GM18505 (cell line): ENCODE results near the gene TRPM2.

Experiments used
- ATAC-seq: cut with Tn5 transposase; IDR thresholded peaks from one replicate; pipeline ENCODE4 v1.9.1; 2021; ENCODE audit not compliant: unreplicated experiment
- POLR2A ChIP-seq: IDR thresholded peaks from 4 replicates; pipeline ENCODE4 v1.6.1; 2011; ENCODE audit warnings: borderline replicate concordance; ENCODE audit not compliant: insufficient read depth, insufficient read length; ENCODE audit errors: extremely low read depth

The TRPM2 gene

GRCh38 chr21:44316277-44316900 is 37.0 kb upstream of the TRPM2 start:
- no peak for TF ChIP-seq POLR2A
- no peak for ATAC-seq

DNA sequence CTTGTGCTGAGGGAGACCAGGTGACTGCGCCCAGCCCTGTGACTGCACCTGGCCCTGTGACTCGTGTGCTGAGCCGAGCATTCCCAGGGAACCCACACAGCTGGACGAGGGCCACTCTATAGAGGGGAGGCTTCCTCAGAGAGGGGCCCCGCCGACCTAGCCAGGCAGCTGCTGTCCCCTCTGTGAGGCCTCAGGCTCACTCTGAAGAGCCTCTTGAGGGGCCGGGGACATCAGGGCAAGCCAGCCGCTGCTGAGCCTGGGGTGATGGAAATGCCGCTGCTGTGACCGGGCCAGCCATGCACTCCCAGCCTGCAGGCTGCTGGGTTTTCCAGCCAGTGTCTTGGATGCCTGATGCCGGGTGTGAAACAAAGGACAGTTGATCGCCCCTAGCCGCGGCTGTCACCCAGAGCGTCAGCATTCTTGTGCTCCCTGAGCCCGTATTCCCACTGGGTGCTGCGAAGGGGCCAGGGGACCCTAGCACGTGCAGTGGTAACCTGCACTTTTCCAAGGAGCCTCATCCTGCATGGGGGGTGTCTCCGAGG is 36.1 kb upstream of the TRPM2 start:
- ATAC-seq: no peak
- no peak for TF ChIP-seq POLR2A

- TF ChIP-seq POLR2A: no peak
Measured at GRCh38 chr21:44317871-44318270, 35.5 kb upstream of the TRPM2 start.

GRCh38 chr21:44318489-44319285 is 34.7 kb upstream of the TRPM2 start:
- no peak for TF ChIP-seq POLR2A
- ATAC-seq: no peak

More at GRCh38 chr21:44317871-44318270, 35.5 kb upstream of the TRPM2 start:
- no peak for ATAC-seq

DNA sequence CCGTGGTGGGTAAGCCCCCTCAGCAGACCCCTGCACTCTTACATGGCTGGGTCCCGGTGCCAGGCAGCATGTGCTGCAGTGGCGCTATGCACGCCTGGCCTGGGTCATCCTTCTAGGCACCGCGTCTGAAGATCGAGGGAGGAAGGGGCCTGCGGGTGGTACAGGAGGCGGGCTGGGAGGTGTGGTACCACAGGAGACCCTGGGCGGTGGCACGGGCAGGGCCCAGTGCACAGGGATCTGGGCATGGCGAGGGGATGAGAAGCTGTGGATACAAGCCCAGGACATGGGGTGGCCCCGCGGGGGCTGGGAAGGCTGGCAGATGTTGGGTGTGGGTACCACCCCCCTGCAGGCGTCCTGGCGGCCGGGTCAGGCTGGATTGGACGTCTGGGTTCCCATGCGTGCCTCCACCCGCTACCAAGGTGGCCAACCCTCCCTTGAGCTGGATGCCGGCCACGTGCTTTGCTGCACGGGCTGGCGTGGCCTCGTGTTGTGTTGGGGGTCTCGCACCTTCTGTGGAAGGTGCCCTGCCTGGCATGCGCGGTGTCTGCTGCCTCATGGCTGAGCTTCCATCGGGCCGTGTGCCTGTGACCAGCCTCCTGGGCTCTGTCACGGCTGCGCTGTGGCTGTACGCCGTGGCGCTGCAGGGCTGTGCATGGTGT is 33.9 kb upstream of the TRPM2 start:
- no peak for ATAC-seq
- no peak for TF ChIP-seq POLR2A

GRCh38 chr21:44320847-44321246 is 32.6 kb upstream of the TRPM2 start:
- TF ChIP-seq POLR2A: no peak
- ATAC-seq: no peak

- no peak for TF ChIP-seq POLR2A
- ATAC-seq: no peak
Measured at GRCh38 chr21:44321846-44322450, 31.5 kb upstream of the TRPM2 start.

DNA sequence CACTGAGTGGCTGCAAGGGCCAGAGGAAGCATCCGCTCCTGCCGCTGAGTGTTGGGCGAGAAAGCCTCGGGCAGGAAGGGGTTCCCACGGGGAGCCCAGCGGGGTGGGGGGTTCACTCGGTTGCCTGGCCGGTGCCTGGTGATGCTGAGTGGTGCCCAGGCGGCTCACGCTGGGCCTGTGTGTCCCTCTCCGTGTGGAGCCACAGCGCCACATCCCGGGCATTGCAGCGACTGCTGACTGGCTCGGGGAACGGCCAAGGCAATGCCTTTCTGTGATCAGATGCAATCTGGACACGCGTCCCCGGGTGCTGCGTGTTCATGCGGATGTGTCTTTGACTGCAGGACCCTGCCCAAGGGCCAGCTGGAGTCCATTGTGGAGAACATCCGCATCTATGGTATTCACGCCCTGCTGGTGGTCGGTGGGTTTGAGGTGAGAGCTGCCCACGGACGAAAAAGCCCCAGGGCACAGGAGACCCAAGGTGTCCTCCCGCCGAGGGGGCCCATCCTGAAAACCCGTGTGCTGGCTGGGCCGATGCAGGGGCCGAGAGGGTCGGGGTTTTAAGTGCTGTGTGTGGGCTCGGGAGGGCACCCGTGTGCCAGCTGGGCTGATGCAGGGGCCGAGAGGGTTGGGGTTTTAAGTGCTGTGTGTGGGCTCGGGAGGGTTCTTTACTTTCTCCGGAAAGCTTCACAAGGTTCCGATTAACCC is 30.6 kb upstream of the TRPM2 start:
- no peak for TF ChIP-seq POLR2A
- ATAC-seq: no peak

DNA sequence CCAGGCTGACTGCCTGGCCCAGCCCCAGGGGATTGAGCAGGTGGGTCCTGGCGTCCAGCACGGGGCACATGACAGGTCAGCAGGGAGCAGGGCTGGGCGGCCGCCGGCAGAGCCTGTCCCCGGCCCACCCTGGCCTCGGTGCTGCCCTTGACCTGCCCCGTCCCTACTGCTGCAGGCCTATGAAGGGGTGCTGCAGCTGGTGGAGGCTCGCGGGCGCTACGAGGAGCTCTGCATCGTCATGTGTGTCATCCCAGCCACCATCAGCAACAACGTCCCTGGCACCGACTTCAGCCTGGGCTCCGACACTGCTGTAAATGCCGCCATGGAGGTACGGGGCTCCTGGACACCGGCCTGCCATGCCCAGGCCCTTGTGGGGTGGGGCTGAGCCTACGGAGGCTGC is 29.8 kb upstream of the TRPM2 start:
- TF ChIP-seq POLR2A: no peak
- no peak for ATAC-seq

DNA sequence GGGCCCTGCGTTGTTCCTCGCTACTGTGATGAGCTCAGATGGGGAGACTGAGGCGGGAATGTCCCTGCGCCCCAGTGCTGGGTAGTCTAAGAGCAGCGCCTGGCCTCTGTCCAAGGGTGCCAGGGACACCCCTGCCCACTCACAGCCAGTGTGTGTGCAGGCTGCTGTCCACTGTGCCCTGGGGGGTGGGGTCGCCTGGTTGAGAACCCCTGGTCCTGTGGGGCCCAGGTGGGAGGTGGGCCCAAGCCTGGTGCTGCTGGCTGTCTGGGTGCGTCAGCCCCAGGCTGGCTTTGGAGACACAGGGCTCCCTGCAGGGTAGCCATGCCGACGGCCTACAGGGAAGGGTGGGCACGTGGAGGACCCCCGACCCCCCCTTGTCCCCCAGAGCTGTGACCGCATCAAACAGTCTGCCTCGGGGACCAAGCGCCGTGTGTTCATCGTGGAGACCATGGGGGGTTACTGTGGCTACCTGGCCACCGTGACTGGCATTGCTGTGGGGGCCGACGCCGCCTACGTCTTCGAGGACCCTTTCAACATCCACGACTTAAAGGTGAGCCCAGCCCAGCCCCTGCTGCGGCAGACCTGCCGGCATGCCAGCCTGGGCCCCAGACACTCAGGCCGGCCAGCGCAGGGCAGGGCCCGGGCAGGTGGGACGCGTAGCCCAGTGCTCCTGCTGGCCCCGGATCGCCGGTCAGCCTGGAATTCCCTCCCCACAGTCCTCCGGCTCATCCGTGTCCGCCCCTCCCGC is 29.1 kb upstream of the TRPM2 start:
- ATAC-seq: no peak
- no peak for TF ChIP-seq POLR2A

GRCh38 chr21:44324854-44325107 is 28.6 kb upstream of the TRPM2 start:
- no peak for TF ChIP-seq POLR2A

More at GRCh38 chr21:44324854-44325107, 28.6 kb upstream of the TRPM2 start:
- ATAC-seq: no peak
